GM12878 (cell line): ENCODE results near the gene TCEA2. TPM values are rescaled to one million over a fixed set of nuclear protein-coding genes. Genes with fewer than 3 reads are reported as not detected.
A peak's percentile ranks its signal among the peaks of the same experiment; 100 is the strongest.

Experiments
- ATAC-seq: fragments of 200-7000 bp; cut with Tn5 transposase; 3 replicates; pipeline ENCODE4 v1.9.1; 2020; ENCODE audit warnings: mild to moderate bottlenecking, moderate library complexity
- BruUV-seq: library from RNA; stranded (reverse); fragments of 400-500 nt; replicated peaks from 2 replicates; lab custom pipeline; 2021; lab: Mats Ljungman, UMichigan
- CTCF ChIA-PET: fragments of 300-600 bp; sonication (Branson Sonifier 250); formaldehyde crosslinking; extraction: SDS; loops from one replicate; lab custom pipeline; 2021; ENCODE audit warnings: inconsistent platforms; lab: Yijun Ruan, JAX
- POLR2A ChIA-PET: fragments of 350-600 bp; formaldehyde crosslinking; extraction: SDS; loops from one replicate; lab custom pipeline; 2021; ENCODE audit warnings: inconsistent platforms; lab: Charles Lee
- RAD21 ChIA-PET: fragments of 300-600 bp; sonication (Branson Sonifier 250); formaldehyde crosslinking; loops from one replicate; lab custom pipeline; 2023; ENCODE audit warnings: antibody characterized with exemption; ENCODE audit not compliant: unreplicated experiment; lab: Charles Lee
- SMC1A ChIA-PET: fragments of 300-600 bp; sonication (Branson Sonifier 250); formaldehyde crosslinking; loops from one replicate; lab custom pipeline; 2023; ENCODE audit not compliant: unreplicated experiment, uncharacterized antibody; lab: Charles Lee
- DNase-seq: peaks from one replicate; pipeline ENCODE4 v3.0.0-alpha.2; 2011; ENCODE audit warnings: low read depth, low spot score
- FAIRE-seq: peaks from 3 replicates; lab custom pipeline; 2011; peaks lifted over from hg19 to GRCh38; lab: Jason Lieb, UNC
- H2AFZ ChIP-seq: 2 replicates; pipeline ENCODE4 v1.6.0; 2011; ENCODE audit warnings: low read depth, low read length, control low read depth; ENCODE audit not compliant: control insufficient read depth
- H3K27ac ChIP-seq: 2 replicates; pipeline ENCODE4 v1.5.1; 2011; ENCODE audit warnings: control low read depth; ENCODE audit not compliant: control insufficient read depth, insufficient read depth
- H3K27me3 ChIP-seq, 2 experiments: replicated peaks in 1 of 2; 2 replicates each; pipeline versions ENCODE4 v1.6.0 to v1.6.1; 2011; ENCODE audit warnings: low read length in 1 of 2; ENCODE audit not compliant: control insufficient read depth in 2 of 2, insufficient read depth in 2 of 2
- H3K36me3 ChIP-seq, 2 experiments: 2 replicates each; pipeline ENCODE4 v1.5.1; 2011; ENCODE audit warnings: low read length in 1 of 2; ENCODE audit not compliant: control insufficient read depth in 2 of 2, insufficient read depth in 2 of 2
- H3K4me1 ChIP-seq: 2 replicates; pipeline ENCODE4 v1.6.1; 2011; ENCODE audit warnings: mild to moderate bottlenecking, low read length, moderate library complexity, mixed read lengths; ENCODE audit not compliant: control insufficient read depth, insufficient read depth
- H3K4me2 ChIP-seq: 2 replicates; pipeline ENCODE4 v1.6.0; 2011; ENCODE audit warnings: control low read depth; ENCODE audit not compliant: control insufficient read depth, insufficient read depth
- H3K4me3 ChIP-seq: fragments of 200-600 bp; sonication (generic); 2 replicates; pipeline ENCODE4 v1.5.1; 2016
- H3K79me2 ChIP-seq: 2 replicates; pipeline ENCODE4 v1.6.0; 2011; ENCODE audit warnings: low read length; ENCODE audit not compliant: control insufficient read depth, insufficient read depth
- H3K9ac ChIP-seq: 2 replicates; pipeline ENCODE4 v1.8.0; 2011; ENCODE audit warnings: low read length, control low read depth, mixed read lengths; ENCODE audit not compliant: control insufficient read depth, insufficient read depth
- H3K9me3 ChIP-seq: replicated peaks from 3 replicates; pipeline ENCODE4 v1.5.1; 2011; ENCODE audit warnings: mild to moderate bottlenecking, low read length; ENCODE audit not compliant: control insufficient read depth, insufficient read depth
- H4K20me1 ChIP-seq: 2 replicates; pipeline ENCODE4 v1.6.0; 2011; ENCODE audit not compliant: control insufficient read depth, insufficient read depth
- CREB1 ChIP-seq: IDR thresholded peaks from 2 replicates; pipeline ENCODE4 v1.6.1; 2012; ENCODE audit warnings: low read depth, mild to moderate bottlenecking, inconsistent platforms
- EED ChIP-seq: sonication (generic); IDR thresholded peaks from 2 replicates; pipeline ENCODE4 v1.6.1; 2016; ENCODE audit warnings: antibody characterized with exemption, low read depth
- EP300 ChIP-seq, 2 experiments: fragments of 150-350 bp in 1 of 2; IDR thresholded peaks; 2 replicates each; pipeline ENCODE4 v1.6.1; 2011 to 2012; ENCODE audit warnings: low read depth in 2 of 2, low read length in 2 of 2, borderline replicate concordance in 1 of 2, improper control_type of control experiment in 1 of 2, inconsistent platforms in 1 of 2; ENCODE audit not compliant: control insufficient read depth in 1 of 2
- FOXK2 ChIP-seq: fragments of 450-650 bp; IDR thresholded peaks from 2 replicates; pipeline ENCODE4 v1.6.1; 2017; ENCODE audit warnings: mild to moderate bottlenecking, moderate library complexity
- MEF2B ChIP-seq: fragments of 450-650 bp; IDR thresholded peaks from 2 replicates; pipeline ENCODE4 v1.6.1; 2018; ENCODE audit warnings: mild to moderate bottlenecking, moderate library complexity; ENCODE audit not compliant: partially characterized antibody, poor library complexity, severe bottlenecking
- MLLT1 ChIP-seq: fragments of 450-650 bp; IDR thresholded peaks from 2 replicates; pipeline ENCODE4 v1.6.1; 2016; ENCODE audit warnings: mild to moderate bottlenecking
- NR2F1 ChIP-seq: fragments of 450-650 bp; conservative IDR thresholded peaks from 2 replicates; pipeline ENCODE4 v1.6.1; 2017; ENCODE audit warnings: mild to moderate bottlenecking
- POLR2A ChIP-seq: IDR thresholded peaks from 2 replicates; pipeline ENCODE4 v1.6.1; 2011; ENCODE audit warnings: low read depth, mild to moderate bottlenecking, low read length
- RAD51 ChIP-seq: fragments of 450-650 bp; IDR thresholded peaks from 2 replicates; pipeline ENCODE4 v1.6.1; 2016; ENCODE audit warnings: moderate library complexity, mild to moderate bottlenecking, inconsistent platforms
- RUNX3 ChIP-seq: IDR thresholded peaks from 2 replicates; pipeline ENCODE4 v1.6.1; 2012; ENCODE audit warnings: low read length, inconsistent platforms
- SIX5 ChIP-seq: IDR thresholded peaks from 2 replicates; pipeline ENCODE4 v1.6.1; 2011; ENCODE audit warnings: mild to moderate bottlenecking, low read depth, low read length, moderate library complexity; ENCODE audit not compliant: severe bottlenecking
- TARDBP ChIP-seq: IDR thresholded peaks from 2 replicates; pipeline ENCODE4 v1.6.1; 2016; ENCODE audit warnings: borderline replicate concordance
- ZNF24 ChIP-seq: fragments of 450-650 bp; IDR thresholded peaks from 2 replicates; pipeline ENCODE4 v1.6.1; 2017; ENCODE audit warnings: antibody characterized with exemption, mild to moderate bottlenecking
- ZSCAN29 ChIP-seq: fragments of 450-650 bp; IDR thresholded peaks from 2 replicates; pipeline ENCODE4 v1.6.1; 2017; ENCODE audit warnings: mild to moderate bottlenecking, moderate library complexity
- WGBS: methylation state at CpG from one replicate; pipeline ENCODE4 v1.1.6; 2016; ENCODE audit warnings: low lambda C conversion rate; ENCODE audit not compliant: insufficient replicate concordance, insufficient coverage; ENCODE audit errors: missing lambda C conversion rate; 5-methylcytosine and 5-hydroxymethylcytosine counted together
- in situ Hi-C: fragments of 300-500 bp; cut with MboI; formaldehyde crosslinking; loops from 9 replicates; pipeline ENCODE4 v1.14.3; 2018; ENCODE audit warnings: mixed read lengths
- intact Hi-C: fragments of 100-400 bp; cut with micrococcal nuclease; formaldehyde crosslinking; loops from one replicate; pipeline ENCODE4 v1.14.2; 2022; ENCODE audit not compliant: unreplicated experiment
- polyA plus RNA-seq, 11 experiments: library from polyadenylated mRNA; depleted of rRNA in 4 of 11; unstranded in 6 of 11; stranded (reverse) in 5 of 11; fragments of >200 nt; fragmentation: Nextera tagmentation in 4 of 11; fragmentation: Illumina TruSeq in 1 of 11; extraction: Ambion mirVana in 4 of 11; extraction: Trizol in 1 of 11; gene quantifications; 1 replicate in 1 of 11; 2 replicates in 10 of 11; pipeline versions ENCODE4 v1.2.1 to v1.2.3, GENCODE V29; 2011 to 2016; ENCODE audit warnings: inconsistent platforms in 2 of 11, missing spikeins in 2 of 11, low read depth in 1 of 11
- total RNA-seq, 4 experiments: library from RNA; depleted of rRNA in 3 of 4; stranded (reverse); fragments of >200 nt in 3 of 4; fragmentation: Illumina TruSeq in 1 of 4; extraction: Trizol in 1 of 4; gene quantifications; 2 replicates each; pipeline versions ENCODE4 v1.2.1 to v1.2.3, GENCODE V29; 2013 to 2021
- TF ChIP-seq, protein P1 (sequence below): IDR thresholded peaks from 2 replicates; pipeline ENCODE4 v1.6.1; 2012; ENCODE audit warnings: low read depth, low read length, improper control_type of control experiment
- TF ChIP-seq, protein P2 (sequence below): fragments of 450-650 bp; IDR thresholded peaks from 2 replicates; pipeline ENCODE4 v1.6.1; 2017; ENCODE audit warnings: low read depth, mild to moderate bottlenecking, moderate library complexity

TCEA2 gene
- total and polyA plus RNA-seq, 10 of the 15 experiments (the other 5 are each of a cell fraction or from before 2014, with no cell fraction given) = 3.4 to 42.5 (median 13.3) TPM

DNA sequence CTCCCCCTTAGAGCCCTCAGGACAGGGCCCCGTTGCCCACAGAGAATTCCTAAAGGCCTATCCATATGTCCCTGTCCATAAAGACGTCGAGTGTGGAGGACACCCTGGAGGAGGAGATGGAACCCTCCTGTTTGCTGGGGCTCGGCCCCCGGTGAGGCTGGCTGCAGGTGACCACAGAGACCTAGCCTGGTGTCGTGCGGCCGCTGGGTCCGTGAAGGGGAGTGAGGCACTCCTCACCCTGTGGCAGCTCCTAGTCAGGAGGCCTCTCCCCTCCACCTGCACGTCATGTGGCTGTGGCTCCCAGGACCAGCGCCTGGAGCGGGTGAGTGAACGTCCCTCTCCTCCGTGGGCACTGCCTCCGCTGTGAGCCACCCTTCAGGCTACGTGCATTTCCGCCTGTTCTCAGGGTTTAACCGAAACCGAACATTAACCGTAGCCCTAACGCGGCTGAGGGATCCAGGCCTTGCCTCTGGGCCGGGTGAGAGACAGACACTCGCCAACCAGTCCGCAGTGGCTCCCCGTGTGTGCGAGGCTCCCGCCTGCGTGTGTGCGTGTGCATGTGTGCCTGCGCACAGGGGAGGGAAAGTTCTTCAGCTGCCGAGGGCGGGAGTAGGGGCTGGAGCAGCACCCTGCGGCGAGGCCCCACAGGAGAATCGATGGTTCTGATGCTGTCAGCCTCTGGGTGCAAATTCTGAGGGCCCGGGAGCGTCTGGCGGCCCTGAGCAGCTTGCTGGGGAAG is 5.9 kb upstream of the TCEA2 start (continued):
- TF ChIP-seq MLLT1 (peak; percentile 98), POLR2A (peak; percentile 45; the same call in 1 of the 2 replicates), RUNX3 (peak; percentile 23; the same call in 1 of the 2 replicates), ZSCAN29 (no peak)
- TF ChIP-seq, protein P1, sequence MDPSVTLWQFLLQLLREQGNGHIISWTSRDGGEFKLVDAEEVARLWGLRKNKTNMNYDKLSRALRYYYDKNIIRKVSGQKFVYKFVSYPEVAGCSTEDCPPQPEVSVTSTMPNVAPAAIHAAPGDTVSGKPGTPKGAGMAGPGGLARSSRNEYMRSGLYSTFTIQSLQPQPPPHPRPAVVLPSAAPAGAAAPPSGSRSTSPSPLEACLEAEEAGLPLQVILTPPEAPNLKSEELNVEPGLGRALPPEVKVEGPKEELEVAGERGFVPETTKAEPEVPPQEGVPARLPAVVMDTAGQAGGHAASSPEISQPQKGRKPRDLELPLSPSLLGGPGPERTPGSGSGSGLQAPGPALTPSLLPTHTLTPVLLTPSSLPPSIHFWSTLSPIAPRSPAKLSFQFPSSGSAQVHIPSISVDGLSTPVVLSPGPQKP = no peak

- intact Hi-C loops = loop anchor here (2.0 to 10.0 kb wide), 4 partner anchors 19 to 193 kb away; partner anchors contain the start of genes ABHD16B, PRPF6, TPD52L2 and UCKL1
- peak; percentile 28; the same call in 1 of the 2 replicates for TF ChIP-seq TARDBP
- TF ChIP-seq SIX5 = no peak
- TF ChIP-seq EED = peak; percentile 18; the same call in 1 of the 2 replicates
- TF ChIP-seq, protein P2, sequence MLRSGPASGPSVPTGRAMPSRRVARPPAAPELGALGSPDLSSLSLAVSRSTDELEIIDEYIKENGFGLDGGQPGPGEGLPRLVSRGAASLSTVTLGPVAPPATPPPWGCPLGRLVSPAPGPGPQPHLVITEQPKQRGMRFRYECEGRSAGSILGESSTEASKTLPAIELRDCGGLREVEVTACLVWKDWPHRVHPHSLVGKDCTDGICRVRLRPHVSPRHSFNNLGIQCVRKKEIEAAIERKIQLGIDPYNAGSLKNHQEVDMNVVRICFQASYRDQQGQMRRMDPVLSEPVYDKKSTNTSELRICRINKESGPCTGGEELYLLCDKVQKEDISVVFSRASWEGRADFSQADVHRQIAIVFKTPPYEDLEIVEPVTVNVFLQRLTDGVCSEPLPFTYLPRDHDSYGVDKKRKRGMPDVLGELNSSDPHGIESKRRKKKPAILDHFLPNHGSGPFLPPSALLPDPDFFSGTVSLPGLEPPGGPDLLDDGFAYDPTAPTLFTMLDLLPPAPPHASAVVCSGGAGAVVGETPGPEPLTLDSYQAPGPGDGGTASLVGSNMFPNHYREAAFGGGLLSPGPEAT = peak; percentile 72
- TF ChIP-seq RAD51 = peak; percentile 38; the same call in 1 of the 2 replicates
- TF ChIP-seq FOXK2 = no peak
- TF ChIP-seq ZNF24 = no peak
- peak in 1 of 2 experiments; percentile 56; a peak in 2 of 4 replicates for TF ChIP-seq EP300 (IDR thresholded peaks at IDR 0.05; ENCODE audit: borderline replicate concordance in 1 of 2, control insufficient read depth in 1 of 2, low read depth in 2 of 2, low read length in 2 of 2)
- TF ChIP-seq CREB1 = no peak
- TF ChIP-seq NR2F1 = peak; percentile 68
- peak; percentile 82 for TF ChIP-seq MEF2B
These were observed 5.1 kb upstream of the TCEA2 start for GRCh38 chr20:64057628-64058498.

More at GRCh38 chr20:64057628-64058498, 5.1 kb upstream of the TCEA2 start:
- Histone ChIP-seq H3K79me2 (no peaks in the 10 kb centered on the region; the same call in none of the 2 replicates), H3K4me1 (peaks cover 53% of the 10 kb centered on the region), H3K9me3 (no peaks in the 10 kb centered on the region), H3K4me3 (peak overlapping the region; percentile 35), H2AFZ (peak overlapping the region; percentile 78), H4K20me1 (no peaks in the 10 kb centered on the region), H3K36me3 (no peaks in the 10 kb centered on the region), H3K27ac (peak overlapping the region; percentile 38), H3K9ac (peak overlapping the region; percentile 61), H3K27me3 (no peaks in the 10 kb centered on the region), H3K4me2 (peak overlapping the region; percentile 90)
- DNase-seq (no peak), FAIRE-seq (peak; percentile 76), ATAC-seq (peak; percentile 86)
- ChIA-PET POLR2A (interaction anchor here (0.6 to 2.6 kb wide), 6 partner anchors 18 to 102 kb away, joined by 3 to 28 read pairs (median 4); partner anchors contain the start of genes PRPF6 and UCKL1), CTCF (interaction anchor here (0.6 to 9.2 kb wide), 23 partner anchors 9 to 521 kb away, joined by 3 to 108 read pairs (median 4); partner anchors contain the start of genes OPRL1, PRPF6, PTK6 and RGS19), RAD21 (interaction anchor here (0.7 to 7.1 kb wide), 8 partner anchors 18 to 520 kb away, joined by 3 to 78 read pairs (median 8); partner anchors contain the start of genes PRPF6, PTK6 and TPD52L2), SMC1A (interaction anchor here (0.9 to 2.6 kb wide), 7 partner anchors 19 to 229 kb away, joined by 3 to 21 read pairs (median 3); partner anchors contain the start of genes C20orf204, PRPF6 and TPD52L2)
- 24% methylated on average over 33 of the region's 33 CpGs for WGBS
- in situ Hi-C loops = no loop called here
- no TSS peak for BruUV-seq
